Adrenal gland (tissue), 5 donors: Measurements from ENCODE around the gene KCNAB1.

Experiments
- POLR2A ChIP-seq, 2 donors: fragments of 450-650 bp; IDR thresholded peaks; one replicate each; pipeline ENCODE4 v1.6.1; 2017; ENCODE audit warnings: antibody characterized with exemption in 2 of 2, mild to moderate bottlenecking in 2 of 2, moderate library complexity in 1 of 2
- TF ChIP-seq, protein P1 (sequence below), 6 experiments: fragments of 450-650 bp in 4 of 6; fragments of 200-600 bp in 2 of 6; sonication (generic) in 1 of 6; IDR thresholded peaks; 1 replicate in 5 of 6; 2 replicates in 1 of 6; pipeline versions ENCODE4 v1.5.1 to v1.8.0; 2016 to 2021; ENCODE audit warnings: antibody characterized with exemption in 6 of 6, mild to moderate bottlenecking in 2 of 6, moderate library complexity in 1 of 6
- donor health status: DM: no; HTN: no; CAD: no.

DNA sequence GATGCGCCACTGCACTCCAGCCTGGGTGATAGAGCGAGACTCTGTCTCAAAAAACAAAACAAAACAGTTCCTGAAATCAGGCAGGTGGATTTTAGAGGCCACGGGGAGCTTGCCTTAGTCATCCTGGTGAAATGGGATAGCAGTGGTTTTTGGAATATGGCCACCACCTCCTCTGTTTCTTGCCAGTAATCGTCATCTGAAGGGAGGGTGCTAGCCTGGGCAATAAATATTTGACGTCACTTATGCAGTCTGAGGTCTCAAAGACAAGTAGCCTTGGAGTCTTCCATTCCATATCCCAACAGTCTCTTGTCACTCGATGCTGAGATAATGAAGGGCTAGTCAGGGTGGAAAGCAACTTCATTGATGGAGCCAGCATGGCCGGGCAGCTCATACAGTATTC, 55.2 kb downstream of the KCNAB1 start:
- TF ChIP-seq, protein P1, sequence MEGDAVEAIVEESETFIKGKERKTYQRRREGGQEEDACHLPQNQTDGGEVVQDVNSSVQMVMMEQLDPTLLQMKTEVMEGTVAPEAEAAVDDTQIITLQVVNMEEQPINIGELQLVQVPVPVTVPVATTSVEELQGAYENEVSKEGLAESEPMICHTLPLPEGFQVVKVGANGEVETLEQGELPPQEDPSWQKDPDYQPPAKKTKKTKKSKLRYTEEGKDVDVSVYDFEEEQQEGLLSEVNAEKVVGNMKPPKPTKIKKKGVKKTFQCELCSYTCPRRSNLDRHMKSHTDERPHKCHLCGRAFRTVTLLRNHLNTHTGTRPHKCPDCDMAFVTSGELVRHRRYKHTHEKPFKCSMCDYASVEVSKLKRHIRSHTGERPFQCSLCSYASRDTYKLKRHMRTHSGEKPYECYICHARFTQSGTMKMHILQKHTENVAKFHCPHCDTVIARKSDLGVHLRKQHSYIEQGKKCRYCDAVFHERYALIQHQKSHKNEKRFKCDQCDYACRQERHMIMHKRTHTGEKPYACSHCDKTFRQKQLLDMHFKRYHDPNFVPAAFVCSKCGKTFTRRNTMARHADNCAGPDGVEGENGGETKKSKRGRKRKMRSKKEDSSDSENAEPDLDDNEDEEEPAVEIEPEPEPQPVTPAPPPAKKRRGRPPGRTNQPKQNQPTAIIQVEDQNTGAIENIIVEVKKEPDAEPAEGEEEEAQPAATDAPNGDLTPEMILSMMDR (IDR thresholded peaks at IDR 0.05), result no peak
- TF ChIP-seq POLR2A (IDR thresholded peaks at IDR 0.05), result no peak
